CD4-positive, alpha-beta T cell treated with Interleukin-17A for 4 hours (primary cell): ENCODE data around the gene XXYLT1.
A peak's percentile ranks its signal among the peaks of the same experiment; 100 is the strongest.

ENCODE experiments used
- DNase-seq: peaks from one replicate; pipeline ENCODE4 v3.0.0-alpha.2; 2020; ENCODE audit warnings: mixed read lengths

Gene XXYLT1

GRCh38 chr3:195182470-195182795 lies 88.5 kb downstream of the XXYLT1 start:
- peak; percentile 41 for DNase-seq

GRCh38 chr3:195181741-195182469 lies 89.1 kb downstream of the XXYLT1 start:
- no peak for DNase-seq

GRCh38 chr3:195181113-195181498 lies 89.9 kb downstream of the XXYLT1 start:
- DNase-seq: no peak

GRCh38 chr3:195180490-195181112 lies 90.4 kb downstream of the XXYLT1 start:
- DNase-seq: no peak

- no peak for DNase-seq
These were observed 91.0 kb downstream of the XXYLT1 start for GRCh38 chr3:195179776-195180489.

GRCh38 chr3:195178124-195178910 lies 92.6 kb downstream of the XXYLT1 start:
- DNase-seq: no peak

GRCh38 chr3:195177422-195178123 lies 93.4 kb downstream of the XXYLT1 start:
- no peak for DNase-seq

- no peak for DNase-seq
These were observed 94.2 kb downstream of the XXYLT1 start for GRCh38 chr3:195176776-195177175.

GRCh38 chr3:195175476-195176337 lies 95.3 kb downstream of the XXYLT1 start:
- no peak for DNase-seq

- no peak for DNase-seq
These were observed 95.9 kb downstream of the XXYLT1 start for GRCh38 chr3:195175076-195175475.

- DNase-seq: no peak
These were observed 97.3 kb downstream of the XXYLT1 start for GRCh38 chr3:195173657-195174056.

- DNase-seq: no peak
These were observed 98.1 kb downstream of the XXYLT1 start for GRCh38 chr3:195172896-195173295.

- no peak for DNase-seq
These were observed 98.8 kb downstream of the XXYLT1 start for GRCh38 chr3:195172039-195172684.

- no peak for DNase-seq
These were observed 99.7 kb downstream of the XXYLT1 start for GRCh38 chr3:195171093-195171873.

GRCh38 chr3:195170496-195170895 lies 100.5 kb downstream of the XXYLT1 start:
- no peak for DNase-seq

- DNase-seq: no peak
These were observed 101.8 kb downstream of the XXYLT1 start for GRCh38 chr3:195169011-195169649.

- no peak for DNase-seq
These were observed 102.8 kb downstream of the XXYLT1 start for GRCh38 chr3:195168009-195168762.

GRCh38 chr3:195165790-195166189 lies 105.2 kb downstream of the XXYLT1 start:
- DNase-seq: no peak

GRCh38 chr3:195165265-195165609 lies 105.7 kb downstream of the XXYLT1 start:
- no peak for DNase-seq
